22Rv1 (cell line): ENCODE results near the gene MTF1.
A peak's percentile ranks its signal among the peaks of the same experiment; 100 is the strongest.

ENCODE experiments used
- H3K27ac ChIP-seq: fragments of 450-650 bp; 2 replicates; pipeline ENCODE4 v1.5.1; 2017
- CTCF ChIP-seq: fragments of 450-650 bp; IDR thresholded peaks from 2 replicates; pipeline ENCODE4 v1.5.1; 2017; ENCODE audit warnings: mild to moderate bottlenecking
- ZFX ChIP-seq: fragments of 450-650 bp; IDR thresholded peaks from 2 replicates; pipeline ENCODE4 v1.6.1; 2017; ENCODE audit warnings: antibody characterized with exemption, borderline replicate concordance

MTF1 gene

GRCh38 chr1:37861151-37861550 is 1.8 kb upstream of the MTF1 start:
- TF ChIP-seq ZFX (no peak), CTCF (no peak)
- H3K27ac ChIP-seq: peak overlapping the region; percentile 55

DNA sequence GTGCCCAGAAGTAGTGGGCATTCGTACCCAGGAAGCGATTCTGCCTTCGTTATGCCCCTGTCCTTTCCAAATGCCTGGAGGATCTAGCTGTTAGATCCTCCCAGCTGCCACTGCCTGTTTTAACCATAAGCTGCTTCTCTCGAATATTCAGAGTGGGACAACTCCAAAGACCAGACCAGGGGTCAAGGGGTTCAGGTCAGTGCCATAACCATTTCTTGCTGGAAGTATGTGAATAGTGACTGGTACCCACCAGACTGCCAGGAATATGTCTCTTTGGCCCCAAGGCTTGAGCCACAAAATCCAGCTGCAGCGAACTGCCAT is 914 bp upstream of the MTF1 start:
- TF ChIP-seq CTCF (peak; percentile 74), ZFX (no peak)
- H3K27ac ChIP-seq: peak overlapping the region; percentile 91

DNA sequence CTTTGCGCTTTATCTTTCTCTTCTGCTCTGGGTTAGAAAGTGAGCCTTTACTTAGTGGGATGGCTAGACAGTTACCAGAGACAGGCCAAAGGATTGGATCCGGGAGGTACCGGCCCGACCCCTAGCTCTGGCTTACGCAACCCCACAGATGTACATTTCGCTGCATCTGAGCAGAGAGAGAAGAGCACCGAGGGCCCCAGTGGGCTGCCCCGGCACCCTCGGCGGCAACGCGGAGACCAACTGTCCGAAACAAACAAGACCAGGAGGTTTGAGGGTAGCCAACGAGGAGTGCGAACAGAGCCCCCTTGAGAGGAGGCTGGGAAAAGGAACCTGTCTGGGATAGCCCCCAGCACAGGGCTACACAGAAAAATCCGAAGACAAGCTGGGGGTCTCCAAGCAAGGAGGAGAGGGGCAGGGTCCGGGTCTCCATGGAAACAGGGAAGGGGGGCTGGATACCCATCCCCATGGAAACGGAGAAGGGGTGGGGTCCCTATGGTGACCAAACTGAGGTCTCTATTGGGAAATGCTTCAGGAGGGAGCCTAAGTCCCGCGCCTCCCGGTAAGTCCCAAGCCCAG is 373 bp downstream of the MTF1 start:
- TF ChIP-seq CTCF: no peak
- TF ChIP-seq ZFX: no peak
- peak overlapping the region; percentile 91 for H3K27ac ChIP-seq

DNA sequence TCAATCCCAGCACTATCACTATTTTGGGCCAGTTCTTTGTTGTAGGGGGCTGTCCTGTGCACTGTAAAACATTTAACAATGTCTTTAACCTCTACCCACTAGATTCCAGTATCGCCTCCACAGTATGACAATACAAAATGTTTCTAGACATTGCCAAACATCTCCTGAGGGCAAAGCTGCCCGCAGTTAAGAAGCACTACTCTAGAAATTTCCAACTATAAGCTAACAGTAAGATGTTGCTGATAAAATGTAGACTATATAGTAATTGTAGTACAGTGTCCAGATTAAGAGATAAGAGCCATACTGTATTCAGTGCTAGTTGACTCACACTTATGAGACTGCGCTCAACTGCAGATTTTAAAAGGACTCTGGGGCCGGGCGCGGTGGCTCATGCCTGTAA is 5.0 kb downstream of the MTF1 start:
- TF ChIP-seq CTCF: no peak
- TF ChIP-seq ZFX: no peak
- no peak overlapping the region for H3K27ac ChIP-seq

DNA sequence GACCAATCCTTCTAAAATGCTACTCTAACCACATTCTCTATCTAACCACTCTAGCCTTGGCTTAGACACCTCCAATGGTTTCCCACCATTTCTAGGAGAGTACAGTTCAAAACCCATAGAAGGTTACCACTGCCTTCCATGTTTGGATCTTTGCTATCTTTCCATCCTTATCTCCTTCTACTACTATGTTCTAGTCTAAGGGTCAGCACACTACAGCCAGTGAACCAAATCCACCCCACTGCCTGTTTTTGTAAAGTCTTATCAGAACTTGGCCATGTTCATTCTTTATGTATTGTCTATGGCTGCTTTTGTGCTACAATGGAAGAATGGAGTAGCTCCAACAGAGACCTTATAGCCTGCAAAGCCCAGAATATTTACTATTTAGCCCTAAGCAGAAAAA is 6.2 kb downstream of the MTF1 start:
- TF ChIP-seq CTCF: no peak
- TF ChIP-seq ZFX: no peak
- H3K27ac ChIP-seq: no peak overlapping the region

DNA sequence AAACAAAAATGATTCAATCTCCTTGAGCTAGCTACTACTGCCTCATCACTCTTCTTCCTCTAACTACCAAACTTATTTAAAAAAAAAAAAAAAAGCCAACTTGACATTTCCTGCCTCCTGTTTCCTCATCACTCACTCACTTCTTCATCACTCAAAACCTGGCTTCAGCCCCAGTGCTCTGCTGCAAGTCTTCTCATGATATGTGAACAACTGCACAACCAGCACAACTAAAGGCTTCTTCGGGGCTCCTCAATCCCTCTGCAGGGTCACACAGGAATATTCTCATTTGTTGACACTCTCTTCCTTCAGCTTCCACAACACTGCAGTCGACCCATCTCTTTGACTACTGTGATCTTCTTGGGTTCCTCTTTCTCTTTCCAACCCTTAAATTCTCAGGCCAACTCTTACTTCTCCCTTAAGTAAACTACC is 7.6 kb downstream of the MTF1 start:
- TF ChIP-seq ZFX: no peak
- no peak for TF ChIP-seq CTCF
- H3K27ac ChIP-seq: no peak overlapping the region

DNA sequence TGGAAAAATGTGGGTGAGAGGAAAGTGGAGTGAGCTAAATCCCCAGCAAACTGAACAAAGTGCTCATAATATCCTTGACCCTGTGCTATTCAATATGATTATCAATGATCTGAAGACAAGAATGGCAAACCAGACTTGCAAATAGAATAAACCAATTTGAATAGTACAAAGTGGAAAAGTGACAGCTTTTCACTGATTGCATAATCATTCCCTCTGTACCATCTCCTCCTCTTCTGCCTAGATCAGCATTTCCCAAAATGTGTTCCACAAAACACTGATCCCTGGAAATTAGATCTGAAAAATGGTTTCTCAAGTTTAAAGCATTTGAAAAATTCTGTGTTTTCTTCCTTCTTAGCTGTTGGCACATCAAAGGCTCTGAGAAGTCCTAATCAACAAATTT is 8.1 kb downstream of the MTF1 start:
- no peak overlapping the region for H3K27ac ChIP-seq
- TF ChIP-seq ZFX: no peak
- TF ChIP-seq CTCF: no peak
